ENCODE measurements around the gene GHDC. TPM values are rescaled to one million over a fixed set of nuclear protein-coding genes. Genes with fewer than 3 reads are reported as not detected.

The GHDC gene
- total and polyA plus RNA-seq, 2 of the 13 experiments (the other 11 are each of a cell fraction or from before 2014, with no cell fraction given), result 15.4 to 22.5 TPM

DNA sequence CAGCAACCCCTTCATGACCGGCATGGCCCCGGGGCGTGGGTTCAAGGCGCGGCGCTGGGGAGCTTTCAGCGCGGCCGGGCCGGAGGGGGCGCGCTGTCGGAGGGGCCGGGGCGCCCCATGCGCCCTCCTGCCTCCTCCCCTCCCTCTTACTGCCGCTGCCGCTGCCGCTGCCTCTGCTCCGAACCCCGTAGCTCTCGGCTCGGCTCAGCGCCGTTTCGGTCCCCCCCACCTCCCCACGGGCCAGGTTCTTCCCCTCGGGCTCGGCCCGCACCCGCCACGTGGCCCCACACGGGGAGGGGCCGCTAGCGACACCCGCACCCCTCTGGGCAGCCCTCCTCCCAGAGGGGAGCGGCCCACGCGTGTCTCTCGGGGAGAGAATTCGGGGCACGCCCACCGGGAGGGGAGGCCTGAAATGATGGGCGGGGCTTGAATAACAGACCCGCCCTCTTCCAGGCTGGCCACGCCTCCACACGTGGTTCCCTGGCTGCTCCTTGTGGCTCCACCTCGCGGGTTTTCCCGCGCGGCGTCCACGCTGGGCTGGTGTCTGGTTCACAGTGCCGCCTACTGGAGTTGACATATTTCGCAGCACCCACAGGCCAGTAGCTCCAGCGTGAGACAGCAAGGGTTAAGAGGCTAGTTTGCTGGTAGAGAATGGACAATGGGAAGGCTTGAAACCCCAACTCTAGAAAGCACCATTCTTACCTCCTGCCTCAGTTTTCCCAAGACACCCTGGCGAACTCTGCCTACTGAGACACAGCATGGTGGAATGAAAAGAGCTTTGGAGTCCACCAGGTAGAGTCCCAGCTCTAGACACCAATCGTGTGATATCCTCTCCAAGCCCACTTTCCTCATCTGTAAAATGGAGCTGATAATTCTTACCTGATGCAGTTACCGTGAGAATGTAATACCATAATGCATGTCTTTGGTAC, 13.1 kb downstream of the GHDC start, which contains the start of gene KCNH4 (continued):
- no peak for TF ChIP-seq ZNF609 (CRISPR knock-in tag; IDR thresholded peaks at IDR 0.05; ENCODE audit: borderline replicate concordance)
- TF ChIP-seq FOSL2 (CRISPR knock-in tag; IDR thresholded peaks at IDR 0.05), result peak; percentile 12; the same call in 1 of the 2 replicates
- no peak for TF ChIP-seq NCOA5 (CRISPR knock-in tag; IDR thresholded peaks at IDR 0.05)
- no peak for TF ChIP-seq RFXAP (CRISPR knock-in tag; IDR thresholded peaks at IDR 0.05; ENCODE audit: borderline replicate concordance)
- TF ChIP-seq ZBTB20 (CRISPR knock-in tag; IDR thresholded peaks at IDR 0.05; ENCODE audit: borderline replicate concordance, low read depth), result no peak
- TF ChIP-seq ZNF557 (CRISPR knock-in tag; IDR thresholded peaks at IDR 0.05), result no peak
- TF ChIP-seq MLLT10 (CRISPR knock-in tag; IDR thresholded peaks at IDR 0.05), result no peak
- TF ChIP-seq, protein P1, sequence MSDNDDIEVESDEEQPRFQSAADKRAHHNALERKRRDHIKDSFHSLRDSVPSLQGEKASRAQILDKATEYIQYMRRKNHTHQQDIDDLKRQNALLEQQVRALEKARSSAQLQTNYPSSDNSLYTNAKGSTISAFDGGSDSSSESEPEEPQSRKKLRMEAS (IDR thresholded peaks at IDR 0.05), result peak; percentile 91
- no peak for TF ChIP-seq ZNF468 (CRISPR knock-in tag; IDR thresholded peaks at IDR 0.05)
- no peak for TF ChIP-seq ZNF878 (CRISPR knock-in tag; IDR thresholded peaks at IDR 0.05)
- TF ChIP-seq SCMH1 (CRISPR knock-in tag; IDR thresholded peaks at IDR 0.05; ENCODE audit: borderline replicate concordance), result no peak
- no peak for TF ChIP-seq GABPA (IDR thresholded peaks at IDR 0.05; ENCODE audit: low read depth, low read length)
- no peak for TF ChIP-seq GABPA (CRISPR knock-in tag; IDR thresholded peaks at IDR 0.05; ENCODE audit: low read depth)
- peak; percentile 70; the same call in 1 of the 2 replicates for TF ChIP-seq REPIN1 (CRISPR knock-in tag; IDR thresholded peaks at IDR 0.05; ENCODE audit: borderline replicate concordance, low read depth)
- peak; percentile 75; the same call in 1 of the 2 replicates for TF ChIP-seq ZNF644 (CRISPR knock-in tag; IDR thresholded peaks at IDR 0.05; ENCODE audit: low read depth)
- TF ChIP-seq ZNF784 (CRISPR knock-in tag; IDR thresholded peaks at IDR 0.05; ENCODE audit: borderline replicate concordance), result no peak
- no peak for TF ChIP-seq SMAD1 (CRISPR knock-in tag; IDR thresholded peaks at IDR 0.05; ENCODE audit: borderline replicate concordance, low read depth)
- peak; percentile 56 for TF ChIP-seq STAG1 (CRISPR knock-in tag; IDR thresholded peaks at IDR 0.05)
- TF ChIP-seq HOXD1 (CRISPR knock-in tag; IDR thresholded peaks at IDR 0.05), result no peak
- TF ChIP-seq IRX3 (CRISPR knock-in tag; IDR thresholded peaks at IDR 0.05; ENCODE audit: borderline replicate concordance, low read depth), result no peak
- TF ChIP-seq, protein P2, sequence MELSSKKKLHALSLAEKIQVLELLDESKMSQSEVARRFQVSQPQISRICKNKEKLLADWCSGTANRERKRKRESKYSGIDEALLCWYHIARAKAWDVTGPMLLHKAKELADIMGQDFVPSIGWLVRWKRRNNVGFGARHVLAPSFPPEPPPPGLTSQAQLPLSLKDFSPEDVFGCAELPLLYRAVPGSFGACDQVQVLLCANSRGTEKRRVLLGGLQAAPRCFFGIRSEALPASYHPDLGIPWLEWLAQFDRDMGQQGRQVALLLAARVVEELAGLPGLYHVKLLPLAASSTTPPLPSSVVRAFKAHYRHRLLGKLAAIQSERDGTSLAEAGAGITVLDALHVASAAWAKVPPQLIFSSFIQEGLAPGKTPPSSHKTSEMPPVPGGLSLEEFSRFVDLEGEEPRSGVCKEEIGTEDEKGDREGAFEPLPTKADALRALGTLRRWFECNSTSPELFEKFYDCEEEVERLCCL (CRISPR knock-in tag; IDR thresholded peaks at IDR 0.05; ENCODE audit: borderline replicate concordance), result no peak
- no peak for TF ChIP-seq ZNF382 (CRISPR knock-in tag; IDR thresholded peaks at IDR 0.05; ENCODE audit: borderline replicate concordance)
- TF ChIP-seq ZNF44 (CRISPR knock-in tag; IDR thresholded peaks at IDR 0.05), result peak; percentile 90; the same call in 1 of the 2 replicates
- TF ChIP-seq NFIC (IDR thresholded peaks at IDR 0.05; ENCODE audit: low read length), result no peak
